Mucosa of descending colon (tissue), 3 donors: ENCODE data around the gene MPZL3. TPM values are rescaled to one million over a fixed set of nuclear protein-coding genes. Genes with fewer than 3 reads are reported as not detected.
A peak's percentile ranks its signal among the peaks of the same experiment; 100 is the strongest.

Experiments used
- ATAC-seq: fragments of 200-7000 bp; cut with Tn5 transposase; one replicate; pipeline ENCODE4 v1.9.1; 2020; ENCODE audit warnings: mild to moderate bottlenecking, moderate library complexity
- DNase-seq, 3 donors: peaks; one replicate each; pipeline ENCODE4 v3.0.0-alpha.2; 2020
- H3K36me3 ChIP-seq: fragments of 200-600 bp; one replicate; pipeline ENCODE4 v1.8.0; 2021; ENCODE audit warnings: low read depth, mild to moderate bottlenecking
- H3K4me1 ChIP-seq: fragments of 200-600 bp; one replicate; pipeline ENCODE4 v1.8.0; 2021; ENCODE audit warnings: low read depth, mild to moderate bottlenecking
- H3K4me3 ChIP-seq: fragments of 200-600 bp; one replicate; pipeline ENCODE4 v1.8.0; 2021; ENCODE audit warnings: mild to moderate bottlenecking
- H3K9me3 ChIP-seq: fragments of 200-600 bp; one replicate; pipeline ENCODE4 v1.8.0; 2021; ENCODE audit warnings: mild to moderate bottlenecking
- intact Hi-C, 2 donors: fragments of 100-400 bp; cut with DNase I in 1 of 2; cut with micrococcal nuclease in 1 of 2; formaldehyde crosslinking; loops; one replicate each; pipeline versions ENCODE4 v1.11.0 to v1.11.1; 2022; cut with DNase I, micrococcal nuclease
- total RNA-seq, 3 donors: library from RNA; stranded (reverse); fragmentation: NEBNext Ultra II Directional in 2 of 3; extraction: Animal tissue kit (Norgen Biotek cat#: 25700) in 2 of 3; gene quantifications; one replicate each; pipeline versions ENCODE4 v1.2.1 to v1.2.4, GENCODE V29; 2021 to 2023
- TF ChIP-seq, protein P1 (sequence below): fragments of 200-600 bp; IDR thresholded peaks from one replicate; pipeline ENCODE4 v1.8.0; 2022; ENCODE audit warnings: antibody characterized with exemption, mild to moderate bottlenecking
- donor health status: DM: no; HTN: no; CAD: no; lungs with moderate emphysema.
- donor health status: DM: no; HTN: no; CAD: no.
- donor health status: DM: no; HTN: yes; CAD: no.

MPZL3 gene
- total RNA-seq, 3 donors from 2014 or later: 4.9 to 19.6 (median 9.0) TPM

DNA sequence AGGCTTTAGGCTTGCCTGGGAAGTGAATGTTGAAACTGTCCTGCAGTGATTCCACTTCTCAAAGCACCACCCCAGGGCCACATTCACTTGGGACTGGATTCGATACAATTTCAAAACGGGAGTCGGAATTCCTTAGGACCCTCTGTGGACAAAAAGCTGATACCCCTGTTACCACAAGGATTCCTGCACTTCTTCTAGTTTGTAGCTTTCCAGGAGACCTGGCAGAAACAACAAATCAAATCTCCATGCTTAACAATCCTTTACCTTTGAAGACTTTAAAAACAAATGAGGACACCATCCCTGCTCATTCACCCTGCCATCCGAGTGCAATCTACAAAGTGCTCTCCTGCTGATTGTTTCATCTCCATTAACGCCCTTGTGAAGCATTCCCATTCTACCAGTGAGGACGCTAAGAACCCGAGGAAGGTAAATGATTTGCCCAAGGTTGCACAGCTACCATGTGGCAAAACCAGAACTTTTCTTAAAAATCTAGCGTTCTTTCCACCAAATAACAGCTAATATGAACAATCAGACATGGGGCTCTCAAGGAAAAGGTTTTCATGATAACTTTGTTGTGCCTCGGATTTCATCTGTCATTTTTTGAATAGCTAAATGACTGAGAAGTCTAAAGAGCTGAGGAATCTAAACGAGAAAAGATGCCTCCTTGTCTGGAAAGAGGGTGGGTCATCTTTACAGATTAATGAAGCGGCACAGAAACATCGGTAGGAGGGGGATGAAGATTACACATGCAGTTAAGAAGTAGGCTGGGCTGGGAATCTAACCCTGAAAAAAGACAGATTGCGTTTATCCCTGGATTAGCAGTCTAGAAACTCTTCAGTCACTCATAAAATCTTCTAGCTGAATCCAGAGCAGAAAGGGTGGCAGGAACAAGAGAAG, 12.7 kb upstream of the MPZL3 start:
- TF ChIP-seq, protein P1, sequence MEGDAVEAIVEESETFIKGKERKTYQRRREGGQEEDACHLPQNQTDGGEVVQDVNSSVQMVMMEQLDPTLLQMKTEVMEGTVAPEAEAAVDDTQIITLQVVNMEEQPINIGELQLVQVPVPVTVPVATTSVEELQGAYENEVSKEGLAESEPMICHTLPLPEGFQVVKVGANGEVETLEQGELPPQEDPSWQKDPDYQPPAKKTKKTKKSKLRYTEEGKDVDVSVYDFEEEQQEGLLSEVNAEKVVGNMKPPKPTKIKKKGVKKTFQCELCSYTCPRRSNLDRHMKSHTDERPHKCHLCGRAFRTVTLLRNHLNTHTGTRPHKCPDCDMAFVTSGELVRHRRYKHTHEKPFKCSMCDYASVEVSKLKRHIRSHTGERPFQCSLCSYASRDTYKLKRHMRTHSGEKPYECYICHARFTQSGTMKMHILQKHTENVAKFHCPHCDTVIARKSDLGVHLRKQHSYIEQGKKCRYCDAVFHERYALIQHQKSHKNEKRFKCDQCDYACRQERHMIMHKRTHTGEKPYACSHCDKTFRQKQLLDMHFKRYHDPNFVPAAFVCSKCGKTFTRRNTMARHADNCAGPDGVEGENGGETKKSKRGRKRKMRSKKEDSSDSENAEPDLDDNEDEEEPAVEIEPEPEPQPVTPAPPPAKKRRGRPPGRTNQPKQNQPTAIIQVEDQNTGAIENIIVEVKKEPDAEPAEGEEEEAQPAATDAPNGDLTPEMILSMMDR: no peak
- peaks cover 16% of the 10 kb centered on the region for H3K4me1 ChIP-seq
- DNase-seq: no peak
- H3K4me3 ChIP-seq: no peak overlapping the region
- no peaks in the 10 kb centered on the region for H3K36me3 ChIP-seq
- no peaks in the 10 kb centered on the region for H3K9me3 ChIP-seq
- peak; percentile 14 for ATAC-seq
- intact Hi-C loops: loop anchor here in 1 of 2 donors (5.0 kb wide), 1 partner anchor 63 kb away; no protein-coding TSS in a partner anchor

DNA sequence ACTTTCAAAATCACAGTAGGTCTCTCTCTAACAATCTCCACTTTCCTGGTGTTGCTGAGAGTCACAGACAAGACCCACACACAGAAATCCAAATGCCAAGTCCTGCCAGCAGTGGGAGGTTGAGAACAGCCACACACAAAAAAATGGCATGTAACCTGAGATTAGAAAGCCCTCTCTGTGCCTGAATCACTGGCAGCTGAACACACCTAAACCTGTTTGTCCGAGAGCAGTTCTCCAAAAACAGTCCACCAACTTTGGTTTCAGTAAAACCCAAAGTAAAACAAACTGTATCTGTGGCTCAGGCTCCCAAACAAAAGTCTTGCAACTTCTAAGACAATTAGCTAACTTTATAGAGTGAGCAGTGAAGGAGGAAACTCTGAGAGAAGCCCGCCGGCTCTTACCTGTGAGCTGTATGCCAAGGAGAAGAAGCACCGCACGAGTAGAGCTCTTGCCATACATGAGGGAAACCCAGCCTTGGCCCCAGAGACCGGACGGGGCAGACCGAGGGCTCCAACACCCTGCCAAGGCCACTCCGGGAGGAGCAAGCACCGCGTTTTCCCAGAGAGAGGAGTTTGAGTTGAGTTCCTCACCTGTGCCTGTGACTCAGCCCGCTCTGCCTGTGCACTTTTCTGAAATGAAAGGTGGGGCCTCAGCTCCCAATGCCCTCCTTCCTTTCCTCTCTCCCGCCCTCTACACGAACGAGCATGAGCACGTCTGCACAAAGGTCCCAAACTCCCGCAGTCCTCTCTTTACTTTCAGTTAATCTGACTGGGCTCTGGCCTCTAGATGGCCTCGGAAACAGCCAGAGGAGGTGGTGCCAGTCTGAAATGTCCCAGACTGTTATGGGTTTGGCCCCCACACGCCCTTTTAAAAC, 11.8 kb upstream of the MPZL3 start, which contains the start of gene MPZL2:
MPZL2 (minus strand) TSS at position 603 of the 874 bp plus-strand sequence; CDS start at position 459, 144 bp downstream.
- Histone ChIP-seq H3K36me3 (no peaks in the 10 kb centered on the region), H3K9me3 (no peaks in the 10 kb centered on the region), H3K4me3 (peak within 1 kb of the TSS; percentile 11), H3K4me1 (peaks cover 16% of the 10 kb centered on the region)
- TF ChIP-seq, protein P1: no peak
- ATAC-seq: peak; percentile 87
- peak; percentile 80 to 83 (median 82) for DNase-seq
- intact Hi-C loops: loop anchor here in 1 of 2 donors (5.0 kb wide), 1 partner anchor 62 kb away; no protein-coding TSS in a partner anchor

DNA sequence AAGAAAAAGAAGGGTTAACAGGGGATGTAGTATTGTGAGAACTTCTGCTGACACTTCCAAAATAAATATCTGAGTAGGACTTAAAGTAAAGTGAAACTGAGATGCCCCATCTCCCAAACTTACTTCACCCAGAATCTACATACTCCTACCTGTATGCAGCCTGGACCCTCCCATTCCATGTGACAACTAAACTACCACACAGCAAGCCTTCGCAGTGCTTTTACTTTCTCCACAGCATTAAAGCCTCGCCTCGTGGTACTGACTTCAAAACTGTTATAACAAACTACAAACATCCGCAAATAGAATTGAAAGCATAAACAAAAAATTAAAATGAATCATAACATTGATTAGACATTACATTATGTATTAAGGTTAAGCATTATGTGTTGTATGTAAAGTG, 10.9 kb upstream of the MPZL3 start:
- Histone ChIP-seq H3K9me3 (no peaks in the 10 kb centered on the region), H3K4me1 (peaks cover 16% of the 10 kb centered on the region), H3K4me3 (peak overlapping the region; percentile 11), H3K36me3 (no peaks in the 10 kb centered on the region)
- TF ChIP-seq, protein P1: no peak
- ATAC-seq: peak; percentile 24
- peak in 1 of 3 donors; percentile 51 for DNase-seq
- intact Hi-C loops: loop anchor here in 1 of 2 donors (5.0 kb wide), 1 partner anchor 61 kb away; no protein-coding TSS in a partner anchor

DNA sequence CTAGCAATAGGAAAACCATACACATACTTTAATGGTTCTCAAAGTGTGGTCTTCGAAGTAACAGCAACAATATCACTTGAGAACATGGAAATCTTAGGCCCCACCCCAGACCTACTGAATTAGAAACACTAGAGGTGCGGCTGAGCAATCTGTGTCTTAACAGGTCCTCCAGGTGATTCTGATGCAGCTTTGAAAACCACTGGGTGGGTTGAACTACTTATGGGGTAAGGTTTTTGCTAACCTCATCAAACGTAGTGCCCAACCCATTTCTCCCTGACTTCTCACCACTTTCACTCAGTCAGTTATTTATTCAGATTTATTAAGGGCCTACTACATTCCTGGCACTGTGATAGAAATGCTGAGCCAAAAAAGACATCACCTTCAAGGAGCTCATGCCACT, 8.2 kb upstream of the MPZL3 start:
- ATAC-seq (no peak), DNase-seq (no peak)
- TF ChIP-seq, protein P1: no peak
- peaks cover 16% of the 10 kb centered on the region for H3K4me1 ChIP-seq
- no peaks in the 10 kb centered on the region for H3K9me3 ChIP-seq
- intact Hi-C loops: loop anchor here in 1 of 2 donors (5.0 kb wide), 1 partner anchor 58 kb away; no protein-coding TSS in a partner anchor
- no peaks in the 10 kb centered on the region for H3K36me3 ChIP-seq
- no peak overlapping the region for H3K4me3 ChIP-seq

DNA sequence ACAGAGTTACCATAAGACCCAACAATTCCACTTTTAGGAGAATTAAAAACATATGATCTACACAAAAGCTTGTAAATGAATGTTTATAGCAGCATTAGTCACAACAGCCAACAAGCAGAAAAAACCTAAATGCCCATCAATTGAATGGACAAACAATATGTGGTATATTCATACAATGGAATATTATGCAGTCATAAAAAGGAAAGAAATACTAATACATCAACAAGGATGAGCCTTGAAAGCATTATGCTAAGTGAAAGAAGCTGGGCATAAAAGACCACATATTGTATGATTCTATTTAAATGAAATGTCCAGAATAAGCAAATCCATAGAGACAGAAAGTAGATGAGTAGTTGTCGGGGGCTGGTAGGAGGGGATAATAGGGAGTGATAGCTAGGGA, 7.0 kb upstream of the MPZL3 start:
- TF ChIP-seq, protein P1: no peak
- Histone ChIP-seq H3K4me1 (peaks cover 16% of the 10 kb centered on the region), H3K9me3 (no peaks in the 10 kb centered on the region), H3K36me3 (no peaks in the 10 kb centered on the region), H3K4me3 (no peak overlapping the region)
- no peak for DNase-seq
- intact Hi-C loops: no loop called here
- ATAC-seq: no peak
